Renal pelvis (tissue), 12 donors: ENCODE results near the gene LYRM1. TPM values are rescaled to one million over a fixed set of nuclear protein-coding genes. Genes with fewer than 3 reads are reported as not detected.
A peak's percentile ranks its signal among the peaks of the same experiment; 100 is the strongest.
"Not testable (repeated sequence)": the region's sequence is repeated elsewhere in the genome, so short reads cannot be mapped to it uniquely, and the experiment has no call there.

ENCODE experiments used
- DNase-seq: peaks from one replicate; pipeline ENCODE4 v3.0.0-alpha.2; 2013
- long read RNA-seq, 16 experiments: transcript quantifications; one replicate each; lab custom pipeline, GENCODE V29; 2026
- polyA plus RNA-seq, 3 donors: library from polyadenylated mRNA; unstranded; fragments of 120-200 nt; gene quantifications; one replicate each; pipeline ENCODE4 v1.2.1, GENCODE V29; 2013; ENCODE audit not compliant: insufficient read length in 3 of 3

LYRM1 gene
- polyA plus RNA-seq = 10 to 100 TPM; 46.9 to 48.7 (median 48.1) TPM
- long read RNA-seq, donor 1, transcript LYRM1-208 (4 exons, 460 nt) = major isoform, 5 of 62 reads
- long read RNA-seq, donor 1, partial matches to known transcripts = 51 of 62 reads
- long read RNA-seq, donor 1, other reads (novel, unspliced or antisense) = 0 of 62 reads
- long read RNA-seq, donor 2, transcript LYRM1-208 (4 exons, 460 nt) = major isoform, 7 of 16 reads
- long read RNA-seq, donor 2, partial matches to known transcripts = 0 of 16 reads
- long read RNA-seq, donor 2, other reads (novel, unspliced or antisense) = 0 of 16 reads
- long read RNA-seq, donor 3, partial matches to known transcripts = 28 of 38 reads
- long read RNA-seq, donor 3, other reads (novel, unspliced or antisense) = 0 of 38 reads
- long read RNA-seq, donor 4, partial matches to known transcripts = 0 of 12 reads
- long read RNA-seq, donor 4, other reads (novel, unspliced or antisense) = 0 of 12 reads
- long read RNA-seq, donor 5, partial matches to known transcripts = 20 of 23 reads
- long read RNA-seq, donor 5, other reads (novel, unspliced or antisense) = 0 of 23 reads
- long read RNA-seq, donor 6, partial matches to known transcripts = 0 of 7 reads
- long read RNA-seq, donor 6, other reads (novel, unspliced or antisense) = 0 of 7 reads
- long read RNA-seq, donor 7, transcript LYRM1-208 (4 exons, 460 nt) = major isoform, 5 of 10 reads
- long read RNA-seq, donor 7, transcript LYRM1-209 (5 exons, 857 nt) = major isoform, 5 of 10 reads
- long read RNA-seq, donor 7, partial matches to known transcripts = 0 of 10 reads
- long read RNA-seq, donor 7, other reads (novel, unspliced or antisense) = 0 of 10 reads
- long read RNA-seq, donor 8, partial matches to known transcripts = 0 of 2 reads
- long read RNA-seq, donor 8, other reads (novel, unspliced or antisense) = 0 of 2 reads
- long read RNA-seq, donor 9, transcript LYRM1-209 (5 exons, 857 nt) = major isoform, 5 of 13 reads
- long read RNA-seq, donor 9, partial matches to known transcripts = 0 of 13 reads
- long read RNA-seq, donor 9, other reads (novel, unspliced or antisense) = 0 of 13 reads
- long read RNA-seq, donor 10, transcript LYRM1-208 (4 exons, 460 nt) = major isoform, 5 of 9 reads
- long read RNA-seq, donor 10, partial matches to known transcripts = 0 of 9 reads
- long read RNA-seq, donor 10, other reads (novel, unspliced or antisense) = 0 of 9 reads
- long read RNA-seq, donor 11, transcript LYRM1-208 (4 exons, 460 nt) = major isoform, 5 of 20 reads
- long read RNA-seq, donor 11, partial matches to known transcripts = 11 of 20 reads
- long read RNA-seq, donor 11, other reads (novel, unspliced or antisense) = 0 of 20 reads
- long read RNA-seq, donor 12, transcript LYRM1-208 (4 exons, 460 nt) = major isoform, 6 of 24 reads
- long read RNA-seq, donor 12, partial matches to known transcripts = 5 of 24 reads
- long read RNA-seq, donor 12, other reads (novel, unspliced or antisense) = 5 of 24 reads
- long read RNA-seq, donor 13, transcript LYRM1-208 (4 exons, 460 nt) = major isoform, 5 of 8 reads
- long read RNA-seq, donor 13, partial matches to known transcripts = 0 of 8 reads
- long read RNA-seq, donor 13, other reads (novel, unspliced or antisense) = 0 of 8 reads
- long read RNA-seq, donor 14 = 0 reads
- long read RNA-seq, donor 15 = 0 reads
- long read RNA-seq, donor 16, transcript LYRM1-208 (4 exons, 460 nt) = major isoform, 5 of 14 reads
- long read RNA-seq, donor 16, transcript LYRM1-204 (4 exons, 1,558 nt) = major isoform, 5 of 14 reads
- long read RNA-seq, donor 16, partial matches to known transcripts = 0 of 14 reads
- long read RNA-seq, donor 16, other reads (novel, unspliced or antisense) = 0 of 14 reads

- DNase-seq = peak; percentile 99
These were observed at the start of gene LYRM1, which contains the start of gene DCUN1D3 for GRCh38 chr16:20900299-20901067. TSS of gene LYRM1 (plus strand) at chr16:20900771. CDS start at chr16:20915556, 14,785 bp downstream. TSS of gene DCUN1D3 (minus strand) at chr16:20900358. CDS start at chr16:20862538, 37,820 bp downstream.

- DNase-seq = no peak
These were observed 49.6 kb upstream of the LYRM1 start for GRCh38 chr16:20850981-20851380.

GRCh38 chr16:20851601-20852000 is 49.0 kb upstream of the LYRM1 start:
- no peak for DNase-seq

GRCh38 chr16:20853143-20853542 is 47.4 kb upstream of the LYRM1 start:
- DNase-seq = no peak

- no peak for DNase-seq
These were observed 46.5 kb upstream of the LYRM1 start for GRCh38 chr16:20853981-20854620.

- DNase-seq = no peak
These were observed 45.6 kb upstream of the LYRM1 start for GRCh38 chr16:20854963-20855362.

- no peak for DNase-seq
These were observed 43.3 kb upstream of the LYRM1 start for GRCh38 chr16:20857281-20857680.

- DNase-seq = no peak
These were observed 41.3 kb upstream of the LYRM1 start for GRCh38 chr16:20859229-20859628.

GRCh38 chr16:20859699-20860098 is 40.9 kb upstream of the LYRM1 start:
- DNase-seq = no peak

GRCh38 chr16:20860361-20860760 is 40.2 kb upstream of the LYRM1 start:
- DNase-seq = no peak

GRCh38 chr16:20860995-20861394 is 39.6 kb upstream of the LYRM1 start:
- DNase-seq = not testable (repeated sequence)

GRCh38 chr16:20862162-20862960 is 38.2 kb upstream of the LYRM1 start:
- DNase-seq = no peak

GRCh38 chr16:20864376-20864775 is 36.2 kb upstream of the LYRM1 start:
- not testable (repeated sequence) for DNase-seq

GRCh38 chr16:20865420-20866131 is 35.0 kb upstream of the LYRM1 start:
- DNase-seq = no peak

GRCh38 chr16:20866145-20866772 is 34.3 kb upstream of the LYRM1 start:
- no peak for DNase-seq

GRCh38 chr16:20866801-20867200 is 33.8 kb upstream of the LYRM1 start:
- no peak for DNase-seq

GRCh38 chr16:20867585-20867984 is 33.0 kb upstream of the LYRM1 start:
- DNase-seq = no peak
